Measurements from ENCODE around the gene MPC1.

Gene MPC1

GRCh38 chr6:166343150-166343487 is 39.6 kb downstream of the MPC1 start:
- peak; percentile 79 for DNase-seq

- DNase-seq, result peak; percentile 94
Observed at GRCh38 chr6:166342349-166343149, 40.2 kb downstream of the MPC1 start, which contains the start of gene SFT2D1. Gene SFT2D1 (minus strand): TSS chr6:166342545. CDS start chr6:166342481, 64 bp downstream.

- DNase-seq, result no peak
Observed at GRCh38 chr6:166341977-166342348, 40.8 kb downstream of the MPC1 start.

- peak; percentile 53 for DNase-seq
Observed at GRCh38 chr6:166341464-166341863, 41.3 kb downstream of the MPC1 start.

- DNase-seq, result no peak
Observed at GRCh38 chr6:166338854-166339253, 43.9 kb downstream of the MPC1 start.

- DNase-seq, result no peak
Observed at GRCh38 chr6:166336847-166337246, 45.9 kb downstream of the MPC1 start.

- DNase-seq, result no peak
Observed at GRCh38 chr6:166335378-166336302, 47.1 kb downstream of the MPC1 start.

GRCh38 chr6:166334878-166335277 is 47.9 kb downstream of the MPC1 start:
- no peak for DNase-seq

- no peak for DNase-seq
Observed at GRCh38 chr6:166333172-166333995, 49.4 kb downstream of the MPC1 start.

GRCh38 chr6:166331503-166332415 is 51.0 kb downstream of the MPC1 start:
- no peak for DNase-seq

- no peak for DNase-seq
Observed at GRCh38 chr6:166330612-166331011, 52.1 kb downstream of the MPC1 start.

- no peak for DNase-seq
Observed at GRCh38 chr6:166325383-166326042, 57.2 kb downstream of the MPC1 start.

GRCh38 chr6:166323395-166323794 is 59.3 kb downstream of the MPC1 start:
- DNase-seq, result no peak

GRCh38 chr6:166318649-166319600 is 63.8 kb downstream of the MPC1 start:
- DNase-seq, result no peak

GRCh38 chr6:166318227-166318626 is 64.5 kb downstream of the MPC1 start:
- no peak for DNase-seq

GRCh38 chr6:166317261-166318212 is 65.2 kb downstream of the MPC1 start:
- no peak for DNase-seq

GRCh38 chr6:166315436-166315835 is 67.3 kb downstream of the MPC1 start:
- no peak for DNase-seq

All from inflammatory macrophage treated with lipopolysaccharide for 4 hours (primary cell).